Activated T-helper 9 cell treated with anti-CD3 and anti-CD28 coated beads, Interleukin-2, amount 50 U/mL, for 16 hours (primary cell): ENCODE data around the gene PTPN11.
"Not testable (repeated sequence)": the region's sequence is repeated elsewhere in the genome, so short reads cannot be mapped to it uniquely, and the experiment has no call there.

ENCODE experiments used
- DNase-seq: peaks from one replicate; pipeline ENCODE4 v3.0.0-alpha.2; 2020; ENCODE audit warnings: low read depth

PTPN11 gene

GRCh38 chr12:112448165-112448564 is 29.4 kb downstream of the PTPN11 start:
- not testable (repeated sequence) for DNase-seq

GRCh38 chr12:112450725-112451124 is 32.0 kb downstream of the PTPN11 start:
- no peak for DNase-seq

- no peak for DNase-seq
Measured at GRCh38 chr12:112456029-112456428, 37.3 kb downstream of the PTPN11 start.

GRCh38 chr12:112457142-112457541 is 38.4 kb downstream of the PTPN11 start:
- DNase-seq: not testable (repeated sequence)

- DNase-seq: no peak
Measured at GRCh38 chr12:112458330-112458729, 39.6 kb downstream of the PTPN11 start.

GRCh38 chr12:112458751-112459150 is 40.0 kb downstream of the PTPN11 start:
- no peak for DNase-seq

- no peak for DNase-seq
Measured at GRCh38 chr12:112463478-112463877, 44.7 kb downstream of the PTPN11 start.

GRCh38 chr12:112464605-112465004 is 45.9 kb downstream of the PTPN11 start:
- DNase-seq: no peak

GRCh38 chr12:112466011-112466422 is 47.3 kb downstream of the PTPN11 start:
- DNase-seq: no peak

- no peak for DNase-seq
Measured at GRCh38 chr12:112466835-112467234, 48.1 kb downstream of the PTPN11 start.

- DNase-seq: no peak
Measured at GRCh38 chr12:112468046-112468445, 49.3 kb downstream of the PTPN11 start.

GRCh38 chr12:112473056-112473455 is 54.3 kb downstream of the PTPN11 start:
- DNase-seq: no peak

- no peak for DNase-seq
Measured at GRCh38 chr12:112479413-112479812, 60.7 kb downstream of the PTPN11 start.

- DNase-seq: no peak
Measured at GRCh38 chr12:112480931-112481330, 62.2 kb downstream of the PTPN11 start.

- DNase-seq: no peak
Measured at GRCh38 chr12:112482733-112483132, 64.0 kb downstream of the PTPN11 start.

GRCh38 chr12:112486361-112486760 is 67.6 kb downstream of the PTPN11 start:
- no peak for DNase-seq

- no peak for DNase-seq
Measured at GRCh38 chr12:112488257-112488876, 69.6 kb downstream of the PTPN11 start.

- no peak for DNase-seq
Measured at GRCh38 chr12:112489456-112489855, 70.7 kb downstream of the PTPN11 start.

GRCh38 chr12:112496496-112496895 is 77.7 kb downstream of the PTPN11 start:
- no peak for DNase-seq

- no peak for DNase-seq
Measured at GRCh38 chr12:112498580-112498979, 79.8 kb downstream of the PTPN11 start.

GRCh38 chr12:112503512-112503911 is 84.8 kb downstream of the PTPN11 start:
- DNase-seq: no peak

- DNase-seq: no peak
Measured at GRCh38 chr12:112506513-112507166, 87.9 kb downstream of the PTPN11 start.

- no peak for DNase-seq
Measured at GRCh38 chr12:112513471-112513870, 94.7 kb downstream of the PTPN11 start.

- no peak for DNase-seq
Measured at GRCh38 chr12:112514456-112514855, 95.7 kb downstream of the PTPN11 start.
